PC-3 (cell line): ENCODE results near the gene ALDH3B2.
A peak's percentile ranks its signal among the peaks of the same experiment; 100 is the strongest.

Source experiments
- CTCF ChIP-seq: fragments of 300-600 bp; sonication (generic); conservative IDR thresholded peaks from 2 replicates; pipeline ENCODE4 v1.5.1; 2017; ENCODE audit warnings: antibody characterized with exemption, low read depth, mild to moderate bottlenecking, low read length
- EZH2 ChIP-seq: fragments of 300-600 bp; sonication (generic); IDR thresholded peaks from one replicate; pipeline ENCODE4 v1.6.1; 2017; ENCODE audit warnings: antibody characterized with exemption, mild to moderate bottlenecking, low read length; ENCODE audit not compliant: unreplicated experiment
- EZH2phosphoT487 ChIP-seq: fragments of 300-600 bp; sonication (generic); IDR thresholded peaks from 2 replicates; pipeline ENCODE4 v1.6.1; 2018; ENCODE audit warnings: mild to moderate bottlenecking, antibody characterized with exemption, low read length, borderline replicate concordance

- TF ChIP-seq CTCF (peak; percentile 25; the same call in 1 of the 2 replicates), EZH2phosphoT487 (no peak), EZH2 (no peak)
Measured at GRCh38 chr11:67700141-67700540, 25.7 kb upstream of the ALDH3B2 start.
